NCI-H1930 (cell line): Measurements from ENCODE around the gene CALY.

ENCODE experiments used
- DNase-seq, 2 experiments: peaks; one replicate each; lab custom pipeline; 2025; lab: John Stamatoyannopoulos, UW

CALY gene

DNA sequence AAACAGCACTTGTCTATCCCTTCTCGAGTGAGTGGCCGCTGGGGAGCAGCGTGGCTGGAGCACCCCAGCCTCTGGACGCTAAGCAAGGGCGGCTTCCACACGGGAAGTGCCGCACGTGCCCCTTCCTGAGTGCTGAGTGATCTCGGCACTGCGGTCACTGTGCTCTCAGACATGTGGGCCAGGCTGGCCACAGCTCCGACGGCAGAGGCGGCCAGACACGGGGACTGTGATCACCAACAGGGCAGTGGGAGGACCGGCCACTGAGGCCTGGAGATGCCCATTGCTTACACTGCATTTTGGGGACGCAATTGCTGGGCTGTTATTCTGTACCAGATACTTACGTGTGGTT lies 29.4 kb upstream of the CALY start:
- no peak for DNase-seq

DNA sequence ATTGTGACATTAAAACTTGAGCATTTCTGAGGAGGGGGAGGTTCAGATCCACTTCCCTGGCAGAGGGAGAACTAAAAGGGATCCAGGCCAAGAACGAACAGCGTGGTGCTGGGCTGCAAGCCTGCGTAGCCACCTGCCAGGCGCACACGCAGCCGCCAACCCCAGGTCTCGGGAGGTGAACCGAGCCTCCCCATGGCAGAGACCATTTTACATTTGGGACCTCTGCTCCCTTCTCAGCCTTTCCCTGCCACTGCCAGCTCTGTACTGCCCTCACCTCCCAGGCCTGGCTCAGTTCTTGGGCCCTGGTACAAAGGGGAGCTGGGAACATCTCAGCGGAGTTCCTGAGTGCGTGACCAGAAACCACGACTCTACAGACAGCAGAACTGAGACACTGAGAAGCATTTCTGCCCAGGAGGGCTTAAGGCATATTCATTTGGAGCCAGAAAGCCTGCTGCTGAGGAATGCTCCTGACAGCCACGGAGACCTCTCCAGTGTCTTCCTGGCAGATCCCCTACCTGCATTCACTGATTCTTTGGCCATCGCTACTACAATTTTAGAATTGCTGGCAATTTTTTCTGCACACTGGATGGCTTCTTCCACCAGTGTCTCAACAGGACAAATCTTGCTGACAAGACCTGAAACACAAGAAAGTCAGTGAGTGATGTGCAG lies 28.9 kb upstream of the CALY start:
- DNase-seq, result no peak

DNA sequence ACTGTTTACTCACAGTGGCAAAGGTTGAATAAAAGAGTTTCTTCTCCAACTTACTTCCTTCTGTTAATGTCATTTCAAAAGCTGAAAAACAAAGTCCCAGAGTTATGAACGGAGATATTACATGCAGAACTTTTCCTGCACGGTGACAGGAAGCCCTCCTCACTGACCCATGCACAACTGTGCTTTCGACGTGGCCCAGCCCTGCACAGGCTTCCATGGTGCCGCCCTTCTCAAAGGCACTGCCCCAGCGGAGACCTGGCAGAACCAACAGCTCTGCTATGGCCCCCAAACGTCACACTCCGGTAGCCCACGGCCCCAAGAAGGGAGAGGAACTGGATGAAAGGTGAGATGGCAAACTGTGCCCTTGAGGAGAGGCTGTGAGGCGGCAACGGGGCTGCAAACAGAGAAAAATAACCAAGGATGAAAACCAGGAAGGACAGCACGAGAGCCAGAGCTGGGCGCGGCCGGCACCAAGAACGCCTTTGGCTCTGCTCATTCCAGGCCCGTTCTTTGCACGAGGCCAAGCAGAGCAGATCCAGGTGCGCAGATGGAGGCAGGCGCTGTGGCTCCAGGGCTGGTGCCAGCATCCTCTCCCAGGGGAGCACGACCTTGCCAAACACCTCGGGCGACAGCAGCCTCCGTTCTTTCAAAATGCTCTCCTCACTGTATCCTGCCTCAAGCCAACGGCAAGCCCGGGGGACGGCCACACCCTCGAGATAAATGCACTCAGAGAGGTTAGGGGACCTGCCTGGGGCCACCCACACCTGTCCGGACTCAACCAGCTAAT lies 28.1 kb upstream of the CALY start:
- no peak for DNase-seq

DNA sequence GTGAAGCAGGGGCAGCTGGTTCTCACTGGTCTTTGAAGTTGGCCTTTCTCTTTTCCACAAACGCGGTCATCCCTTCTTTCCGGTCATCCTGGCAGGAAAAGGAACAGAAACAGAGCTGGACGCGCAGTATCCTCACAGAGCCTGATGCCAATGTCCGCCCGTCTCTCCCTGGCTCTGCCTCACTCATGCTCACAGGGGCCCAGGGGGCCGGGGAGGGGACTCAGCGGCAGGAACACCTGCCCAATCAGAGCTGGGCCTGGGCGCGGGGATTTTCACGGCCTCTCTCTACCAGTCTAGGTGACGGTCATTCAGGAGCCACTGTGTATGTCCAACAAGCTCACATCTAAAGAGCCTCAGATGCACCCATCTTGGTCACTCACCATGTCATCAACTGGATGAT lies 26.1 kb upstream of the CALY start:
- no peak for DNase-seq

DNA sequence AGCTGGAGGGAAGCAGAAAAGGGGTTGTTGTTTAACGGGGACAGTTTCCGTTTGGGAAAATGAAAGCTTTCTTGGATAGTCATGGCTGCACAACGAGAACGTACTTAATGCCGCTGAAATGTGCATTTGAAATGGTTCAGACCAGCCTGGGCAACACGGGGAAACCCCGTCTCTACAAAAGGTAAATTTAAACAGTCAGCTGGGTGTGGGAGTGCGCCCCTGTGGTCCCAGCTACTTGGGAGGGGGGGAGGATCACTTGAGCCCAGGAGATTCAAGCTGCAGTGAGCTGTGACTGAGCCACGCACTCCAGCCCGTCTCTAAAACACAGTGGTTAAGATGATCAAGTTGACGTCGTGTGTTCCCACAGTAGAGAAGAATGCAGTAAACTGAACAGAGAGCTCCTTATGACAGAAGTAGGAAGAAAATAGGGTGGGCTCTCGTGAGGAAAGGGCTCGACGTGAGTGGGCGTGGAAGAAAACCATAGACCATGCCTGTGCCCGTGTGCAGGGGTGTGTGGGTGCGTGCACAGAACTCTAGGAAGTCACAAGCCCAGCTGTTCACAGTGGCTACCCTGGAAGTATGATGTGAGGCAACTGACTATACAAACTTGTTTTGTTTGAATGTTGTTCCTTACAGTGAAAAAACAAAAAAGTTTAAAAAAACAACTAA lies 25.2 kb upstream of the CALY start:
- DNase-seq, result no peak

DNA sequence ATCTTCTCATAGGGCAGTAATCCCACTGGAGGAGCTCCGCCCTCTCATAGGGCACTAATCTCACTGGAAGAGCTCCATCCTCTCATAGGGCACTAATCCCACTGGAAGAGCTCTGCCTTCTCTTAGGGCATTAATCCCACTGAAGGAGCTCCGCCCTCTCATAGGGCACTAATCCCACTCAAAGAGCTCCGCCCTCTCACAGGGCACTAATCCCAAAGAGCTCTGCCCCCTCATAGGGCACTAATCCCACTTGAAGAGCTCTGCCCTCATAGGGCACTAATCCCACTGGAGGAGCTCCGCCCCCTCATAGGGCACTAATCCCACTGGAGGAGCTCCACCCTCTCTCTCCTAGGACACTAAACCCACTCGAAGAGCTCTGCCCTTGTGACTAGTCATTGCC lies 24.5 kb upstream of the CALY start:
- no peak for DNase-seq

DNA sequence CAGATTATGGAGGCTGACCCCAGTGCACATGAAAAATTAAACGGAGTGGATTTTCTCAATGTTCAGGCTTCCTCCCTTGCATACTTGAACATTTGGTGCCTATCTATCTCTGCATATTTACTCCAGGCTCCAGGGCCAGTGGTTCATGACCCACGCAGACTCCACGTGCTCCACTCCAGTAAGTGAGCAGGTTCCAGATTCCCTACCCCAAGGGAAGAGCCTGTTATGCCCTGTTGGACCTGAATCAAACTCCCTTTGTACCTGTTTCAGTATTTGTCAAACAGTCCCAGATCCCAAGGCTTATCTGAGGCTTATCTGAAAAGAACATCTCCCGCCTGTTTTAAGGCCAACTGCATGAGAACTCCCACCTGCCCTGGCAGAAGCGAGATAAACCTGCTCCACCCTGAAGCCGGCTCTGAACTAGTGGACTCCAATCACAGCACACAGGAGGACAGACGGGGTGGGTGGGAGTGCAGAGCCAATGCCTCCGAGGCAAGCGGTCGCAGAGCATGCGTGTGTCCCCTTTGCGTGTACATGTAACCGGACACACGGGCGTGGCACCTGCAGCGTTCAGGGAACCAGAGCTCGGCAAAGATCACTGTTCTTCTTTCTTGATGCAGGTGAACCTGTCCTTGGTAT lies 23.4 kb upstream of the CALY start:
- no peak for DNase-seq

DNA sequence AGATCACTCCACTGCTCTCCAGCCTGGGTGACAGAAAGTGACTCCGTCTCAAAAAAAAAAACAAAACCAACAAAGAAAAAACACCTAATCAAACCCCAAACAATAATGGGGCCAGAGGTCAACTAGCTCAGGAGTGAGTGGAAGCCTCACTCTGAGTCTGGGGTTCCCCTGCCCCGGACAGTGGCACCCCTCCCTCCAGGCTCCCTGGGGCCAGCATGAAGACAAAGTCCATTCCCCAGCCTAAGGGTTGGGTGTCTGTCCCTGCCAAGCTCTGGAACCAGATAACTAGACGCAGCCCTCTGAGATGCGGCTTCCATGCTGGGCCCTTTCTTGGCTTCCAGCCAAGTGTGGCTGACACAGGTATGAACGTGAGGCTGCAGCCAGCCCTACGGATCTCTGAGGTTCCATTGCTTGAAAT lies 22.9 kb upstream of the CALY start:
- no peak for DNase-seq

DNA sequence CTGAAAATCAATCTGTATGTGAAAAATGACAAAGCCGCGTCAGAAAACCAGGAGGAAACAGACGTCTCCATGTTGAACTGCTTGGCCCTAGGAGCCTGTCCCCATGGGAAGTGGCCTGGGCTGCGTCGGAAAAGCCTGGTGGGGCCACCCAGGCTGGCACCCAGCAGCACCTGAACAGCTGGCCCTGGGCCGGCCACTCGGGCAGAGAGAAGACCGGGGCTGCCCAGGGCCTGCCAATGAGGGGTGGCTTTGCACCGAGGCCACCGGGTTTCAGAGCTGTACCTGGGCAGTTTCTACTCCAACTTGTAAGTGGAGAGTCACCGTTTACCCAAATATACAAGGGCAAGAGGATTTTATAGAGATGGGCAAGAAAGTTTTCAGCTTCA lies 22.2 kb upstream of the CALY start:
- DNase-seq, result no peak

DNA sequence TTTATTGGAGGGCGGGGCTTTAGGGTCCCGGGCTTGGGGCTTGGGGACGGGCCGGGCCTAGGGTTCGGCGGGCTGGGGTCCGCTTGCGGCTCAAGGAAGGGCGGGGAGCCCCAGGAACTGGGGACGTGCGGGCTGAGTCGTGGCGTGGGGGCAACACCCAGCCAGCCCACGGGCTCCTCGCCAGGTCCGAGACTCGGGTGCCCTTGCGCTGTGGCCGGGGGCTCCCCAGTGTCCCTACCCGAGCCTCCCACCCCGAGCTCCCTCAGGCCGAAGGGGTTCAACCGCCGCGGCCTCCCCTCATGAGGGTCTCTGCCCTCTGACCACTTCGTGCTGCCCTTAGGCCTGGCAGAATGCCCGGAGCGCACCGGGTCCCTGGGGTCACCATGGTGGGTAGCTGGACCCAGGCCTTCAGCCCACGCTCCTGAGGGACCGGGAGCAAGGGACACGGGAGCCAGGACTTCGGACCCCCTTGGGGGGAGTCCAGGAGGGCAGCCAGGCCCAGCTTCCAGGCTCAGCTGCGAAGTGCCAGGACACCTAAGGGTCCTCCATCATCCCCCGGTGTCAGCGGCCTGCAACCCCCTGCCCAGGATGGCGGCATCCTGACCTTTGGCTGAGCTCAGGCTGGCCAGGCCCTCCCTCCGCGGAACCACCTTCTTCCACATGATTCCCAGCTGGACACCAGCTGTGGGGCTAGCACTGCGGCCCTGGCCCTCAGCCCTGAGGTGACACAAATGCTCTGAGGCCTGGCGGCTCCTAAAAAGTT lies 21.6 kb upstream of the CALY start:
- DNase-seq, result no peak

DNA sequence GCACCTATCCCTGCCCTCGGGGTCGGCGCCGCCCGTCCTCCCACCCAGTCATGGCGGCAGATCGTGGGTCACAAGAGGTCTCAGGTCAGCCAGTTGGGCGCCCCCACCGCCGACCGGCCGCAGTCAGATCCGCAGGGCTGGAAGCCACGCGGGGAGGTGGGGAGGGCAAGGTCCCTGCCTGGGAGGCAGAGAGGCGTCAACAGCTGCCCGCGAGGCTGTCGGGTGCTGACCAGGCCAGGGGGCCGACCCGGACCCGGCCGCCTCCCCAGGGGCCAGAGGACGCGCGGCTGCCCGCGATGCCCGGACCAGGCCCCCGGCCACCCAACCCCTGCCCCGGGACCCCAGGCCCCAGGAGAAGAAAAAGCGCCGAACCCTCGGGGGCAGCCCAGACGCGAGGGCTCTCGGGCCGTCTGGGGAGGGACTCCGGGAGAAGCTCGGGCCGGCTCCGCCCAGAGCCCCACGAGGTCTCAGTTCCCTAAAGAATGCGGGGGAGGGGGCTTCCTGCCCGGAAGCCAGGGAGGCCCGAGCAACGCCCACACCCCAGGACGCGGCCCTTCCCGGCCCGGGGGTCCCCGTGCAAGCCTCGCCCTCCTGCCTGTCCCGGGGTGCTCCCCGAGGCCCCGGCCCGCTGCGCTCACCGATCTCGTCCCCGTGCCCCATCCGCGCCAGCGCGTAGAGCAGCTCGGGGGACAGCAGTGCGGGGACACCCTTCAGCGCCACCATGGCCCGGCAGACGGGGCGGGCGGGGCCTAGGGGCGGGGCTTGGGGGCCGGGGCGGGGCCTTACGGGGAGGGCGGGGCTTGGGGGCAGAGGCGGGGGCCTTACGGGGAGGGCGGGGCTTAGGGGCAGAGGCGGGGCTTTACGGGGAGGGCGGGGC lies 20.8 kb upstream of the CALY start, which contains the start of gene FUOM:
FUOM (minus strand) TSS at position 735 of the 877 bp plus-strand sequence; CDS start at position 723, 12 bp downstream.
- DNase-seq, result peak; percentile 19 to 37

DNA sequence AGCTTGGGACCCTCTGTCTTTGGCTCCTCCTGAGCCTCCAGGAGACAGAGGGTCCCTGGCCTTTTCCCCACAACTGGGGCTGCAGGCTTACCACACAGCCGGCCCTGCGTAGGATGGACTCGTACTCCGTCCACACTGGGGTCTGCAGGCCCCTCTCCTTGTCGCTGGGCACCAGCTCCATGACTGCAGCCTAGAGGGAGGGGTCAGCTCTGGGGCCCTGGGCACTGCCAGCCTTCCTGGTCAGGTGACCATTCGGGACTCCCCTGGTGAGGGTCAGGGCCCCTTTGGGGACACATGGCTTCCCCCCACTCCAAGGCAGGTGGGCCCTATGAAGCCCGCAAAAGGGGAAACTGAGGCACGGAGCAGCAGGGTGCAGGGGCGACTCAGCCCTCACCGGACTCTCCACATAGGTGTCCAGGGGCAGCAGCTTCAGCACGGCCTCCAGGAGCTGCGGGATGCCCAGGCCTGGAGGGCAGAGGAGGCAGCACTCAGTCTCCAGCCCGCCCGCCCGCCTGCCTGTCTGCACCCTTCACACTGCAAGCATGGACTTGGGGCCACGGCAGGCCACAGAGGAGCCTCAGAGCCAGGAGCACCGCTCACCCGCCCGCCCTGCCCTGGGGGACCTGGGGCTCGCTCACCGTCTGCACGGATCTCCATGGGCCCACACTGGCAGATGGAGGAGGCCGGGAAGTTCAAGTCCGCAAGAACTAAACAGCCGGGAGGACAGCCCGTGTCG lies 20.0 kb upstream of the CALY start:
- no peak for DNase-seq

DNA sequence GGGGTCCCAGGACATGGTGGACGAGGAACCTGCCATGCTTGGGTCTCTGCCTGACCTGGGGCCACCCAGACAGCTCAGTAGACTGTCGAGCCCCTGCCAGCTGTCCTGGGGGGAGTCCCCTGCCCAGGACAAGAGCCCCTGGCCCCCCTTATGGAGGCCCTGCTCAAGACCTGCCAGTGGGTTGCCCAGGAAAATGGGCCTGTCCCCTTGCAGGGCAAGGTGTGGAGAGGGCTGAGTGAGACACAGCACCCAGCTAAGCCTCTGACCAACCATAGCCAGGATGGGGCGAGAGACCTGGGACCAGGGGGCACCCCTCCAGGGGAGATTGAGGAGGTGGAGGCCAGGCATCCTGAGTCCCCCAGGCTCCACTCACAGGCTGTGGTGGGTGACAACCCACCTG lies 19.3 kb upstream of the CALY start:
- no peak for DNase-seq

DNA sequence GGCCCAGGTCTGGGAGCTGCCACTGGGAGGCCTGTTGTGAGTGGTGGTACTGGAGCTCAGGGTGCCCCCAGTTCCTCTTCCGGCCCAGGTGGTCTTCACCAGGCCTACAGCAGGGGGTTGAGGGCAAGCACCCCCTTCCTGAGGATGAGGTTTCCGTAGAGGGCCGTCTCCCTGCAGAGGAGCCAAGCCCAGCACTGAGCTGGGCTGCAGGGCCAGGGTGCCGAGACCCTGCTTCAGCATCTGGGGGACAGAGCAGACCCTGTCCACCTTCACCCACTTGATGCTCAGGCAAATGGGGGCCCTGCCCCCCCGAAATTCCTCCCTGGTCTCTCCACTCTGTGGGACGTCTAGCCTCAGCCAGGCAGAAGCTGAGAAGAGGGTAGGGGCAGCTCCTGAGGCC lies 18.6 kb upstream of the CALY start:
- no peak for DNase-seq

DNA sequence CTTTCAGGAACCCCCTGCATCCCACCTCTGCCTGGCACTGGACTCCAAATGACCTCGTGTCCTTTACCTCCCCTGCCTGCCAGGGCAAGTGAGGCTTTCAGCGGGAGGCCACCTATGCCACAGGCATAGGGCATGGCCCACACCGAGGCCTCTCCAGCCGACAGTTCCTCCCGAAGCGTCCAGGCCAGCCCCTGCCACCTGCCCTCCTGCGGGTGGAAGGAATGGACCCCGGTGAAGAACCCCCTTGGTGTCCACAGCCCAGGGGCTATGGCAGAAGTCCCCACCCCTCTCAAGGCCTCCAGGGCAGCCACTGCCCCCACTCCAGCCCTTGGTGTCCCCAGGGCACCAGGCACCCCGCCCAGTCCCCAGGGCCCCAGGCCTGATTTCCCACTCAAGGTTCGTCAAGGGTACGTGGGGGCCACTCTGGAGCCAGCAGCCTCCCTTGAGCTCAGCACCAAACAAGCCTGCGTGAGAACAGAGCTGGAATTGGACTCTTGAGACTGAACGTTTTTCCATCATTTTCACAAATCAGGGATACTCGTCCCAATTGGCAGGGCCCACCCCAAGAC lies 18.1 kb upstream of the CALY start:
- no peak for DNase-seq

DNA sequence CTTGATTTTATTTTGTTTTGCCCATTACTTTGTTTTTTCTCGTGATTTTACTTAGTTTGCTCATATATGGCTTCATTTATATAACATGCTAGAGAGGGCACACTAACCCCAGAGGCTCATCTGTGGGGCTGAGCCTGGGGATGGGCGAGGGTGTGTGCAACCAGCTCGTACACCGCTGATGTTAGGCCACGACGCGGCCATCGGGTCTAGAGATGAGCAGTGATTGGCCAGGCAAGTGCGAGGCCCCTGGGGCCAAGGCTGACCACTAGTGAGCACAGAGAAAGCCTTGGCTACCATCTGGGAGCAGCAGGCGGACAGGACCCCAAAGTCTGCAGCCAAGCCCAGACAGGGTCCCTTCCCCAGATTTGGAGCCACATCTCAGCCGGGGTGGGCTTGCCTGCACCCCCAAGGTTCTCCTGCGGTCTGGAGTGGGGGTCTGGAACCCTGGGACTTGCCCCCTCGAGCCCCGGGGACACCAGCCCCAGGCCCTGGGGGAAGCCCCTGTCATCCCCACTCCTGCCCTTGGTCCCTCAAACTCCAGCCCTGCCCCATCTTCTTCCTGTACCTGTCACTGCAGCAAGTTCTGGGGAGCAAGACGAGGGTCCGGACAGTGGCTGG lies 17.4 kb upstream of the CALY start:
- DNase-seq, result no peak

DNA sequence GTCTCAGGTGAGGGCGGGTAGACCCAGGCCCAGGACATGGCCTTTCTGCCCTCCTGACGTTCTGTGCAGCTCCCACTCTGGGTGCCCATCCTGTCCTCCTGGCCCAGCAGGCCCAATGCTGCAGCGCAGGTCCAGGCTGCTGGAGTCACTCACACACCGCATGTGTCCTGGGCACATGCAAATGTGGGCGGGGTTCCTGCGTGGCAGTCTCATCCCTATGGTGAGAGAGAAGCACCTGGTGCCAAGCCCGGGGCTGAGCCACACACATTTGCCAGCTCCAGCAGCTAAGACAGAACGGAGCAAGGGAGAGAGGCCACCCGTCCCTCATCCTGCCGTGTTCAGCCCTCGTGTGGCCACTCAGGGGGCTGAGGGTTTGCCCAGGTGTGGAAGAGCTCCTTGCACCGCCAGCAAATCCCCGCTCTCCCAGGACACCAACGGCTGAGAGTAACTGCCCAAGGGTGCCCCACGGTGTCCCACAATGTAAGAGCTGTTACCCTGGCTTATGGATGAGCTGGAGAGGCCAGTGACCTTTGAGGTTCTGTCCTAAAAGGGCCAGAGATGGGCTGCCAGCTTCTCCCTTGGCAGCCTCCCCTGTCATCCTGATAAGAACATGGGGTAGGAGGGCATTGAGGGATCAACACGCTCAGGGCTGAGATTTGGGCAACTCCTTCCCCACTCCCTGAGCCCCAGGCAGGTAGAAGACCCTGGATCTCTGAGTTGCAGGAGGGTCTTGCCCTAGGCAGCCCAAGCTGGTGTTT lies 16.7 kb upstream of the CALY start:
- no peak for DNase-seq

DNA sequence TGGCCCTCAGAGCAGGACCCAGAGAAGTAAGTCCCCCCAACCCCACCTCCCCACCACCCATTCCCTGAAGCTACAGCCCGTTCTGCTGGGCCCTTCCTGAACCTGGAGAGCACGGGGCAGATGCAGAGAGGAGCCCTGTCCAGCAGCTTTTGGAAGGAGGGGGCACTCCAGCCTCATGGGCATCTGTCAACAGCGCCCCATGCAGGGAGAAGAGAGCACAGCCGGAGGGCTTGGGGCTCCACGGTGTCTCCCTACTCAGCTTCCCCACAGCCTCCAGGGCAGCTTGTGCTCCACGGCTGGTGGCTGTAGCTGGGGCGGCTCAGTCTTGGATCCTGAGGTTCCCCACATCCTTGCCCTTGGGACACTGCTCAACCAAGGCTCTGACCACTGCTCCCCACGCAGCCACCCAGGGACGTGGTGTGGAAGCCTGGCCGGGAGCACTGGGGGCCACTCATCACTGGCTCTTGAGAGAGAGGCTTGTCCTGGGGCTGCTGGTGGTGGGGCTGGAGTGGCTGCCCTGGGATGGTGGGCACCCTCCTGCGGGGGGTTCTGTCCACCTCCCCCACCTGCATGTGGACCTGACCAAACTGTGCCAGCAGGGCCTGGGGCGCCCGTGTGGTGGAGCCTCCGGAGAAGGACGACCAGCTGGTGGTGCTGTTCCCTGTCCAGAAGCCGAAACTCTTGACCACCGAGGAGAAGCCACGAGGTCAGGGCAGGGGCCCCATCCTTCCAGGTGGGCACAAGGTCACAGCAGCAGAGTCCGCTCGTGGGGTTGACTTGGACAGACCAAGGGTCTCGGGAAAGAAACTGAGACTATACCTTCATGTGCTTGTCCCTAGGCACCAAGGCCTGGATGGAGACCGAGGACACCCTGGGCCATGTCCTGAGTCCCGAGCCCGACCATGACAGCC lies 15.0 kb upstream of the CALY start:
- DNase-seq, result no peak
